Measurements from ENCODE around the gene NFE2L2.
A peak's percentile ranks its signal among the peaks of the same experiment; 100 is the strongest.
"Not testable (repeated sequence)": the region's sequence is repeated elsewhere in the genome, so short reads cannot be mapped to it uniquely, and the experiment has no call there.

Gene NFE2L2

DNA sequence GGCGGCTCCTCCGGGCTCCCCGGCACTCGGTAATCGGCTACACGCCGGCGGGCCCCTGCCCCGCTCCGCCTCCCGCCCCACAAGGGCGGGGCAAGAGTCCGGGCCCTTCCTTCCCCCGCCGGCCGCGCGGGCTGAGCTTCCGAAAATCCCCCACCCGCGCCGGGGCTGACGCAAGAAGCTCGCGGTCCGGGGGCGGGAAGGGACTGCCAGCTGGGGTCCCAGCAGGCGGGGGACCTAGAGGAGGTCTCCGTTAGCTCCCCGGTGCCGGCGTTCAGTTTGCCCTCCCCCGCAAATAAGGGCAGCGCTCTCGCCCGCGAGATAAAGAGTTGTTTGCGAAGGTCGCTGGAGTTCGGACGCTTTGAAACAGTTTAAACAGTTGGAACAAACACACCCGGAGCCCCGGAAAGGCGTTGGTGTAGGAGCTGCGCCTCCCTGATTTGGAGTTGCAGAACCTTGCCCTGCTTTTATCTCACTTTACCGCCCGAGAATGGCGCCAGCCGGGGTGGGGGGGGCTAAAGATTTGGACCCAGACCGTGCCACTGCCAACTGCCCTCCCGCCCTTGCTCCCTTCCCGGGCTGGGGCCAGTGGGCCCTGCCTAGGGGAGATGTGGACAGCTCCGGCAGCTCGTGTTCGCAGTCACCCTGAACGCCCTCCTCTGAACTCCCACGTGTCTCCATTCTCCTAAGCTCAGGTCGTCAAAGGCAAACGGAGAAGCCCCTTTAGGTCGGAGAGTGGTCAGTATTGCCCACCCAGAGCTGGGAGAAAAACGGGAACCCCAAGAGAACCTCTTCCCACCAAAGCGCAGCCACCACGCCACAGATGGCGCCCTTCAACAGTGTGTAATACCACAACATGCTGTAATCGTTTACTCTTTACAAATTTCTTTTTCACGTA lies at the start of gene NFE2L2:
Gene NFE2L2 (minus strand): TSS at position 35 of the 895 bp plus-strand sequence. CDS start 151 bp downstream, outside the sequence.
- peak; percentile 84 for DNase-seq (ENCODE audit: extremely low spot score)
- TF ChIP-seq ELF4 (IDR thresholded peaks at IDR 0.05) (0 out of 2 replicates have a peak, but pooled peaks have one; percentile 18), FOXA1 (IDR thresholded peaks at IDR 0.05) (no peak), FOXM1 (IDR thresholded peaks at IDR 0.05; ENCODE audit: borderline replicate concordance) (no peak; the same call in 1 of the 2 replicates), L3MBTL2 (conservative IDR thresholded peaks at IDR 0.05) (peak; percentile 82; the same call in 1 of the 2 replicates)
- ChIA-PET POLR2A (interaction anchor here (0.6 to 3.2 kb wide), 32 partner anchors 8 to 1144 kb away, joined by 3 to 35 read pairs (median 4); partner anchors contain the start of genes AGPS and HNRNPA3), CTCF (interaction anchor here (0.6 to 3.1 kb wide), 6 partner anchors 10 to 101 kb away, joined by 3 to 23 read pairs (median 4); no protein-coding TSS in a partner anchor)

DNA sequence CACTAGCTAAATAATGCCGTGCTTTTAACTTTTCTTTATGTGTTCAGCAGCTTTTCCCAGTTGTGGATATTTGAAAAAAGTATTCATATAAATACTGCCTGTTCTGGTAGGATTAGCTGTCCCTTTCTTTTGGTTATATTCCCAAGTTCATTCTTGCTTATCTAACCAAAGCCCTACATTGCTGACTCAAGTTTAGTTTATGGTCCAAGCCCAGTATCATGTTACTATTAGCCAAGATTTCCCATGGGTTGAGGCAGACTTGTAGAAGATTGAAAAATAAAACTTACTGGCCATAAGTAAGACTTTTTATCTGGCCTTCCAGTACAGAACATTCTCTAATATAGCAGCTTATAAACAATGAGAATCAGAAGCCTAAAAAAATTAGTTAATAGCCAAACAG lies 49.7 kb upstream of the NFE2L2 start:
- TF ChIP-seq L3MBTL2 (conservative IDR thresholded peaks at IDR 0.05) (no peak), FOXK2 (IDR thresholded peaks at IDR 0.05) (no peak), SUZ12 (IDR thresholded peaks at IDR 0.05) (no peak), TARDBP (IDR thresholded peaks at IDR 0.05) (no peak), ZNF384 (IDR thresholded peaks at IDR 0.05) (no peak)
- TF ChIP-seq, protein P1, sequence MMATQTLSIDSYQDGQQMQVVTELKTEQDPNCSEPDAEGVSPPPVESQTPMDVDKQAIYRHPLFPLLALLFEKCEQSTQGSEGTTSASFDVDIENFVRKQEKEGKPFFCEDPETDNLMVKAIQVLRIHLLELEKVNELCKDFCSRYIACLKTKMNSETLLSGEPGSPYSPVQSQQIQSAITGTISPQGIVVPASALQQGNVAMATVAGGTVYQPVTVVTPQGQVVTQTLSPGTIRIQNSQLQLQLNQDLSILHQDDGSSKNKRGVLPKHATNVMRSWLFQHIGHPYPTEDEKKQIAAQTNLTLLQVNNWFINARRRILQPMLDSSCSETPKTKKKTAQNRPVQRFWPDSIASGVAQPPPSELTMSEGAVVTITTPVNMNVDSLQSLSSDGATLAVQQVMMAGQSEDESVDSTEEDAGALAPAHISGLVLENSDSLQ (IDR thresholded peaks at IDR 0.05) = no peak
- ChIA-PET POLR2A (interaction anchor here (1.0 kb wide), 1 partner anchor 50 kb away, joined by 4 read pairs; the partner anchor contains the start of gene NFE2L2), CTCF (interaction anchor here (1.5 kb wide), 1 partner anchor 50 kb away, joined by 3 read pairs; the partner anchor contains the start of gene NFE2L2)

DNA sequence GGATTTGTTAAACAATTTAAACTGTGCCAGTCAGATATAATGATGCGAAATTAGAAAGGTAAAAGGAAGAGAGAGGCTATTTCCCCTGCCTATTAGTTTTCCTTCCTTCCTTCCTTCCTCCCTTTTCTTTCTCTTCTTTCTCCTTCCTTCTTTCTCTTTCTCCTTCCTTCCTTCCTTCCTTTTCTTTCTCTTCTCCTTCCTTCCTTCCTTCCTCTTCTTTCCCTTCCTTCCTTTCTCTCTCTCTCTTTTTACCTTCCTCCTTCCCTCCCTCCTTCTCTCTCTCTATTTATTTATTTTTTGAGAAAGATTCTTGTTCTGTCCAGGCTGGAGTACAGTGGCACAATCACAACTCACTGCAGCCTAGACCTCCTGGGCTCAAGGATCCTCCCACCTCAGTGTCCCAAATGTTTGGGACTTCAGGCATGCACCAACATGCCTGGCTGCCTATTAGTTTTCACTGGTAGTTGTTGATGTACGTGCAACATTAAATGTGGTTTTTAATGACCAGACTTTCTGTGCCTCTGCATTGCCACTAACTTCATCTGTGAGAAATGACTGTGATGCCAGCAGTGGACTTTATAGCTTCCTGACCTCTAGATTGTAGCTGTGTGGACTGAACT lies 48.7 kb upstream of the NFE2L2 start:
- ChIA-PET POLR2A (interaction anchor here (1.0 kb wide), 1 partner anchor 49 kb away, joined by 4 read pairs; the partner anchor contains the start of gene NFE2L2), CTCF (interaction anchor here (1.5 kb wide), 1 partner anchor 49 kb away, joined by 3 read pairs; the partner anchor contains the start of gene NFE2L2)
- no peak for TF ChIP-seq FOXA1 (IDR thresholded peaks at IDR 0.05)
- no peak for TF ChIP-seq ELF4 (IDR thresholded peaks at IDR 0.05)
- TF ChIP-seq FOXM1 (IDR thresholded peaks at IDR 0.05; ENCODE audit: borderline replicate concordance) = no peak
- no peak for DNase-seq (ENCODE audit: extremely low spot score)

More for the DNA sequence above, 49.7 kb upstream of the NFE2L2 start:
- peak; percentile 29 for DNase-seq (ENCODE audit: extremely low spot score)

DNA sequence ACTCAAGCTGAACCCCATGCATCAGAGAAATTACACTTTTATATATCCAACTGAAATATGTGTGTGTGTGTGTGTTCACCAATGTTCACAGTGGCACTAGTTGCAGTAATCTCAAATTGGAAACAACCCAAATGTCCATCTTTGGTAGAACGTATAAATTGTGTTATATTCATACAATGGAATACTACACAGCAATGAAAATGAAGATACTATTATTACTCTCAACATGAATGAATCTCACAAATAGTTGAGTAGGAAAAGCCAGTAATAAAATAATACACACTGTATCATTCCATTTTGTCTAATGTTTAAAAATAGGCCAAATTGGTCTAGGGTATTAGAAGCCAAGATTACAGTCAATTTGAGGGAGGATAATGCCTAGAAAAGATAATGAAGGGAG lies 48.0 kb upstream of the NFE2L2 start:
- DNase-seq (ENCODE audit: extremely low spot score) = no peak
- TF ChIP-seq LEF1 (IDR thresholded peaks at IDR 0.05; ENCODE audit: borderline replicate concordance) (no peak), ARNT (IDR thresholded peaks at IDR 0.05) (no peak), NFRKB (IDR thresholded peaks at IDR 0.05) (no peak), FOXA1 (IDR thresholded peaks at IDR 0.05) (no peak), TARDBP (IDR thresholded peaks at IDR 0.05) (no peak), FOXK2 (IDR thresholded peaks at IDR 0.05) (no peak), HDGF (IDR thresholded peaks at IDR 0.05; ENCODE audit: borderline replicate concordance) (no peak), FOXM1 (IDR thresholded peaks at IDR 0.05; ENCODE audit: borderline replicate concordance) (no peak), BHLHE40 (IDR thresholded peaks at IDR 0.05; ENCODE audit: borderline replicate concordance) (no peak), SP1 (IDR thresholded peaks at IDR 0.05) (no peak), SUZ12 (IDR thresholded peaks at IDR 0.05) (no peak), ELF4 (IDR thresholded peaks at IDR 0.05) (no peak)
- POLR2A ChIA-PET = no interaction called here
- CTCF ChIA-PET = interaction anchor here (1.5 kb wide), 1 partner anchor 48 kb away, joined by 3 read pairs; the partner anchor contains the start of gene NFE2L2

DNA sequence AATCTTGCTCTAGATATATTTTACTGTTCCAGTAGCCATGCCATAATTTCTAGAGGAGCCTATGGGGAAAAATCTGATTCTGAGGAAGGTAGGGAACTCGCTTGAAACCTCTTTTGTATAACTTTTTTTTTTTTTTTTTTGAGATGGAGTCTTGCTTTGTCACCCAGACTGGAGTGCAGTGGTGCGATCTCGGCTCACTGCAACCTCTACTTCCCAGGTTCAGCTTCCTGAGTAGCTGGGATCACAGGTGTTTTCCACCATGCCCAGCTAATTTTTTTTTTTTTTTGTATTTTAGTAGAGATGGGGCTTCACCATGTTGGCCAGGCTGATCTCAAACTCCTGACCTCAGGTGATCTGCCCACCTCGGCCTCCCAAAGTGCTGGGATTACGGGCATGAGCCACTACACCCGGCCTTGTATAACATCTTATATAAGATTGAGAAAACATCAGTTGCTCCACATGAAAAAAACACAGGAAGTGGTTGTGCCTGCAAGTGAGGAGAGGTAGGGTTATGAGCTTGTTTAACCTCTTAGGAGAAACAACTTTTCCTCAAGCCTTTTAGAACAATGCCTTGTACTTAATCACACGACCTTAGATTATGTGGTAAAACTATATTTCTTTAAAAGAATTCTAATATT lies 45.3 kb upstream of the NFE2L2 start:
- DNase-seq (ENCODE audit: extremely low spot score); POLR2A ChIA-PET; CTCF ChIA-PET: not testable (repeated sequence)

DNA sequence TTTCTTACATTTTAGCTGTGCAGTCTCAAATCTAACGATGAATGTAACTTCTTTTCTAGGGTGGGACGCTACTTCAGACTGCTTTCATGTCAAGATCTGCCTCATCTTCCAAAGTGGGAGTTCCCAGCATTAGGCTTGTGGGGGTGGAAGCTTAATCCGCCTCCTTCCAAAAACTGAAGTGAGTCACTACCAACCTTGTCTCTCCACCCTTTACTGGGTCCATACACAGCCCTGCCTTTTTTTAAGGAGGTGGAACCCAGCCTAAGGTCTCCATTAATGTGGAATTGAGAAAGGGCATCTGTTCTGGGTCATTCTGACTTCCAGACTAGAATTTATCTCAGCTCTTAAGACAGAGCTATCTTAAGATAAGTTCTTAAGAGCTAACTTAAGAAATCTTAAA lies 42.0 kb upstream of the NFE2L2 start:
- TF ChIP-seq ZNF384 (IDR thresholded peaks at IDR 0.05) (no peak), CTBP1 (IDR thresholded peaks at IDR 0.05; ENCODE audit: borderline replicate concordance) (no peak), FOXK2 (IDR thresholded peaks at IDR 0.05) (no peak), BHLHE40 (IDR thresholded peaks at IDR 0.05; ENCODE audit: borderline replicate concordance) (no peak), L3MBTL2 (conservative IDR thresholded peaks at IDR 0.05) (no peak), FOXA1 (IDR thresholded peaks at IDR 0.05) (no peak), FOXM1 (IDR thresholded peaks at IDR 0.05; ENCODE audit: borderline replicate concordance) (no peak), SP1 (IDR thresholded peaks at IDR 0.05) (no peak)
- POLR2A ChIA-PET = interaction anchor here (1.0 kb wide), 1 partner anchor 42 kb away, joined by 3 read pairs; the partner anchor contains the start of gene NFE2L2
- DNase-seq (ENCODE audit: extremely low spot score) = no peak
- CTCF ChIA-PET = no interaction called here

DNA sequence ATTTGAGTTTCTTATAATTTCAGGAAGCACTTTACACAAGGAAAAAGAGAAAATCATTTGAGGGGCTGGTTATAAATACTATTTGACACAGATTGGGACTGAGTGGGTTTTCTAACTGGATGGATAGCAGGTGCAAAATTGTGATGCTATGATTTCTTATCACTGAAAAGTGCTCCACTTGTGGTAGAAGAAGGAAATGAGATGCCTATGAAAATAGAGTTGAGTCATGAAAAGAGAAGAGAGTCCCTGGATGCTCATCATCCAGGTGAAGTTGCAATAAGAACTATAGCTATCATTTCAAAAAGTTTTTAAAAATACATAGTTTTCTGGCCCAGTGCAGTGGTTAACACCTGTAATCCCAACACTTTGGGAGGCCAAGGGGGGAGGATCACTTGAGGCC lies 39.4 kb upstream of the NFE2L2 start:
- ChIA-PET POLR2A (no interaction called here), CTCF (interaction anchor here (0.7 kb wide), 1 partner anchor 22 kb away, joined by 3 read pairs; no protein-coding TSS in a partner anchor)
- no peak for DNase-seq (ENCODE audit: extremely low spot score)
- TF ChIP-seq CTBP1 (IDR thresholded peaks at IDR 0.05; ENCODE audit: borderline replicate concordance) = no peak
- no peak for TF ChIP-seq FOXK2 (IDR thresholded peaks at IDR 0.05)
- no peak for TF ChIP-seq HDGF (IDR thresholded peaks at IDR 0.05; ENCODE audit: borderline replicate concordance)
- TF ChIP-seq BHLHE40 (IDR thresholded peaks at IDR 0.05; ENCODE audit: borderline replicate concordance) = no peak
- TF ChIP-seq TARDBP (IDR thresholded peaks at IDR 0.05) = no peak
- no peak for TF ChIP-seq FOXM1 (IDR thresholded peaks at IDR 0.05; ENCODE audit: borderline replicate concordance)

Measured in HEK293T (cell line).